ENCODE results near the gene PGC. TPM values are rescaled to one million over a fixed set of nuclear protein-coding genes. Genes with fewer than 3 reads are reported as not detected.

PGC gene
- total RNA-seq, 1 donor from 2014 or later, result not detected

DNA sequence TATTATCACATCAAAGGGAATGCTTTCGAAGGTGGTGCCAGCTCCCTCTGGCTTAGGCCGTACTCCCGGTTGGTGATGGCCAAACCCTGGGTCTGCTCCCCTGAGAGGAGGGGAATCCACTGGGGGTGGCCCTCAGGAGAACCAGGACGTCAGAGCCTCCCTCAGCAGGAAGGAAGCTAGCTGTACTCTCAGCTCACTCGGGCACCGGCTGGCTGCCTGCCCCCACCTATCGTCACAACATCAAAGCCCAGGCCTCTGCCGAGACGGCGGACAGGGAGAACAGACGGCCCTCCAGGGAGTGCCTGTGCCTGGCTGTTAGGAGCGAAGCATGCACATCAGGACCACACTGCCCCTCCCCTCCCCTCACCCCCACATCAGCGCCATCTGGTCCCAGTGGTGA is 9.2 kb upstream of the PGC start:
- Histone ChIP-seq H3K4me3 (ENCODE audit: low read depth, low read length) (no peak overlapping the region), H3K36me3 (ENCODE audit: control insufficient read depth, insufficient read depth, low read length) (no peaks in the 10 kb centered on the region), H3K27me3 (ENCODE audit: control insufficient read depth, insufficient read depth, low read length) (peaks cover 5% of the 10 kb centered on the region)
- DNase-seq (ENCODE audit: low read depth), result no peak
- no peak for TF ChIP-seq CTCF (IDR thresholded peaks at IDR 0.05; ENCODE audit: insufficient read depth, low read length, poor library complexity, severe bottlenecking)

GRCh38 chr6:41755895-41756294 is 8.7 kb upstream of the PGC start:
- H3K36me3 ChIP-seq (ENCODE audit: control insufficient read depth, insufficient read depth, low read length), result no peaks in the 10 kb centered on the region
- no peak overlapping the region for H3K4me3 ChIP-seq (ENCODE audit: low read depth, low read length)
- DNase-seq (ENCODE audit: low read depth), result no peak
- peaks cover 5% of the 10 kb centered on the region for H3K27me3 ChIP-seq (ENCODE audit: control insufficient read depth, insufficient read depth, low read length)
- no peak for TF ChIP-seq CTCF (IDR thresholded peaks at IDR 0.05; ENCODE audit: insufficient read depth, low read length, poor library complexity, severe bottlenecking)

DNA sequence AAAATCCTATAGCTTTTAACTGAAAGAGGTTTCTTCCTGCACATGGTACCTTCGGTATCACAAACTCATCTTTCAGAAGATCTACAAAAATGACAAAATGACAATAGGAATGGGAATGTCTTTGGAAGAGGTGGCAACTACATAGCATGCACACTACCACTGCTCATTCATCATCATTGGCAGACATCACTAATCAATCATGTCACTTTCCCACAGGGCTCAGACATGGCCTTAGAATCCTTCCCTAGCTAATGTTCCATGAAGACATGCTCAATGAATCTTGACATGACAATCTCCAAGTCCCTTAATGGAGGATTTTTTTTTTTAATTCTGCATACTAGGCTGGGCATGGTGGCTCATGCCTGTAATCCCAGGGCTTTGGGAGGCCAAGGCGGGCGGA is 3.2 kb upstream of the PGC start:
- H3K4me3 ChIP-seq (ENCODE audit: low read depth, low read length), result no peak overlapping the region
- no peaks in the 10 kb centered on the region for H3K36me3 ChIP-seq (ENCODE audit: control insufficient read depth, insufficient read depth, low read length)
- H3K27me3 ChIP-seq (ENCODE audit: control insufficient read depth, insufficient read depth, low read length), result peaks cover 2% of the 10 kb centered on the region
- no peak for TF ChIP-seq CTCF (IDR thresholded peaks at IDR 0.05; ENCODE audit: insufficient read depth, low read length, poor library complexity, severe bottlenecking)
- DNase-seq (ENCODE audit: low read depth), result no peak

- no peaks in the 10 kb centered on the region for H3K36me3 ChIP-seq (ENCODE audit: control insufficient read depth, insufficient read depth, low read length)
- peaks cover 2% of the 10 kb centered on the region for H3K27me3 ChIP-seq (ENCODE audit: control insufficient read depth, insufficient read depth, low read length)
- no peak for DNase-seq (ENCODE audit: low read depth)
- TF ChIP-seq CTCF (IDR thresholded peaks at IDR 0.05; ENCODE audit: insufficient read depth, low read length, poor library complexity, severe bottlenecking), result no peak
- H3K4me3 ChIP-seq (ENCODE audit: low read depth, low read length), result no peak overlapping the region
Observed at GRCh38 chr6:41748542-41748941, 1.3 kb upstream of the PGC start.

DNA sequence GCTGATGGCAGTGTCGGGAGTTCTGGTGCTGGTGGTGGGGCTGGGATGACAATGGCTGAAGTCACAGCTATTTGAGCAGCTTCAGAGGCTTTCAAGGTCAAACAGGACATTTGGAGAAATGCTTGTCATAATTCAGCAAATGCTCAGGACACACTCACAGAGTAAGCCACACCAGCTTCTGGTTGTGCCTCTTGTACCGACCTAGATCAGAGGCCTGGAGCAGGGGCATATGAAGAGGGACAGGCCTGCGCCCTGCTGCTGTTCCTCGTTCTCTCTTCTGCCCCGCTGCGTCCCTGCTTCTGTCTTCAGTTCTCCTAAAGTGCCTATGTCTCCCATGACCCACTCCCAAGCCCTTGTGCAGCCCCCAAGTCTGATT is 893 bp upstream of the PGC start:
- no peak for DNase-seq (ENCODE audit: low read depth)
- Histone ChIP-seq H3K27me3 (ENCODE audit: control insufficient read depth, insufficient read depth, low read length) (peaks cover 2% of the 10 kb centered on the region), H3K4me3 (ENCODE audit: low read depth, low read length) (no peak overlapping the region), H3K36me3 (ENCODE audit: control insufficient read depth, insufficient read depth, low read length) (no peaks in the 10 kb centered on the region)
- TF ChIP-seq CTCF (IDR thresholded peaks at IDR 0.05; ENCODE audit: insufficient read depth, low read length, poor library complexity, severe bottlenecking), result no peak

DNA sequence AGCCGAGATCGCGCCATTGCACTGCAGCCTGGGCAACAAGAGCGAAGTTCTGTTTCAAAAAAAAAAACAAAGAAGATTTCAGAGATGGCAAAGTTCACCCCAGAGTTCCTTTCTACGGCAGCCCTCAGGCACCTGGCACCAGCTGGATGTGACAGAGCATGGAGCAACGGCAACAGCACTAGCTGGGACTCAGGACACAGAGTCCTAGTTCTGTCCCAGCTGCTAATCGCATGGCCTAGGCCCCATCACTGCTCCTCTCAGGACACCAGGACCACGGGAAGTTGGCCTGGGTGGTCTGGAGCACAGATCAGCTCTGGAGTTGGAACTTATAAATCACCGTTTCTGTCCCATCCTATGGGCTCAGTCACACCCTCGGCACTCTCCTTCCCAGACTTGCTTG is 1.1 kb downstream of the PGC start:
- no peak for DNase-seq (ENCODE audit: low read depth)
- H3K4me3 ChIP-seq (ENCODE audit: low read depth, low read length), result no peak overlapping the region
- H3K36me3 ChIP-seq (ENCODE audit: control insufficient read depth, insufficient read depth, low read length), result no peaks in the 10 kb centered on the region
- no peak for TF ChIP-seq CTCF (IDR thresholded peaks at IDR 0.05; ENCODE audit: insufficient read depth, low read length, poor library complexity, severe bottlenecking)
- peaks cover 2% of the 10 kb centered on the region for H3K27me3 ChIP-seq (ENCODE audit: control insufficient read depth, insufficient read depth, low read length)

Measured in kidney epithelial cell (primary cell).